Measurements from ENCODE around the gene GPR52. TPM values are rescaled to one million over a fixed set of nuclear protein-coding genes. Genes with fewer than 3 reads are reported as not detected.

The GPR52 gene
- total RNA-seq, 4 donors from 2014 or later, result 2.2 to 5.0 (median 2.7) TPM; not detected in 1

- TF ChIP-seq POLR2A (IDR thresholded peaks at IDR 0.05) (no peak), EP300 (IDR thresholded peaks at IDR 0.05) (no peak)
- TF ChIP-seq, protein P1, sequence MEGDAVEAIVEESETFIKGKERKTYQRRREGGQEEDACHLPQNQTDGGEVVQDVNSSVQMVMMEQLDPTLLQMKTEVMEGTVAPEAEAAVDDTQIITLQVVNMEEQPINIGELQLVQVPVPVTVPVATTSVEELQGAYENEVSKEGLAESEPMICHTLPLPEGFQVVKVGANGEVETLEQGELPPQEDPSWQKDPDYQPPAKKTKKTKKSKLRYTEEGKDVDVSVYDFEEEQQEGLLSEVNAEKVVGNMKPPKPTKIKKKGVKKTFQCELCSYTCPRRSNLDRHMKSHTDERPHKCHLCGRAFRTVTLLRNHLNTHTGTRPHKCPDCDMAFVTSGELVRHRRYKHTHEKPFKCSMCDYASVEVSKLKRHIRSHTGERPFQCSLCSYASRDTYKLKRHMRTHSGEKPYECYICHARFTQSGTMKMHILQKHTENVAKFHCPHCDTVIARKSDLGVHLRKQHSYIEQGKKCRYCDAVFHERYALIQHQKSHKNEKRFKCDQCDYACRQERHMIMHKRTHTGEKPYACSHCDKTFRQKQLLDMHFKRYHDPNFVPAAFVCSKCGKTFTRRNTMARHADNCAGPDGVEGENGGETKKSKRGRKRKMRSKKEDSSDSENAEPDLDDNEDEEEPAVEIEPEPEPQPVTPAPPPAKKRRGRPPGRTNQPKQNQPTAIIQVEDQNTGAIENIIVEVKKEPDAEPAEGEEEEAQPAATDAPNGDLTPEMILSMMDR (IDR thresholded peaks at IDR 0.05), result no peak
- Histone ChIP-seq H3K36me3 (no peaks in the 10 kb centered on the region), H3K4me3 (no peak overlapping the region), H3K4me1 (peaks cover 0 to 10% (median 0%) of the 10 kb centered on the region in 4 donors), H3K27ac (no peak overlapping the region), H3K9me3 (no peaks in the 10 kb centered on the region), H3K27me3 (no peaks in the 10 kb centered on the region)
- DNase-seq (ENCODE audit: low spot score in 2 of 2), result no peak
- WGBS, 2 donors, result 89 to 90% methylated on average over 6 of the region's 6 CpGs
Observed at GRCh38 chr1:174451408-174451807, 3.6 kb downstream of the GPR52 start.

DNA sequence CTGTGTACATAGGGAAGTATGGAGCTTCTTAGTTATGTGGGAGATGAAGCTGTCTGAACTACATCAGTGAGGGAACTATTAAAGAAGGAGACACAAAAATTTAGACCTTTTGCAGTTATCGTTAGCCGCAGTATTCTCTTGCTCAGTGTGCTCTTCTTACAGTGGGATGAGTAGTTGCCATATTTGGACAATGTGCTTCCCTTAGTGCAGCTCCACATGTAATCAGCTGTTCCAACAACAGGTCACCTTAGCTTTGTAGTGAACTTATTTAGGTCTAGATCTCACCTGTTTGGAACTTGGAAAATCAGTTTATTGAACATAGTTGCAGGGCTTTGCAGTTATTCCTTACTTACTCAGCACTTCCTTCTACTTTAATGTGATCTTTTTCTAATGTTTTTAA, 18.1 kb downstream of the GPR52 start:
- DNase-seq (ENCODE audit: low spot score in 2 of 2), result no peak
- Histone ChIP-seq H3K4me3 (no peak overlapping the region), H3K4me1 (no peaks in the 10 kb centered on the region), H3K36me3 (no peaks in the 10 kb centered on the region), H3K27ac (no peak overlapping the region), H3K9me3 (no peaks in the 10 kb centered on the region), H3K27me3 (no peaks in the 10 kb centered on the region)
- TF ChIP-seq, protein P1 (IDR thresholded peaks at IDR 0.05), result no peak
- no peak for TF ChIP-seq POLR2A (IDR thresholded peaks at IDR 0.05)
- no peak for TF ChIP-seq EP300 (IDR thresholded peaks at IDR 0.05)
- 95 to 96% methylated on average over 2 of the region's 2 CpGs for WGBS, 2 donors

GRCh38 chr1:174466607-174467006, 18.8 kb downstream of the GPR52 start:
- TF ChIP-seq, protein P1 (IDR thresholded peaks at IDR 0.05), result no peak
- no peak for TF ChIP-seq EP300 (IDR thresholded peaks at IDR 0.05)
- no peak for TF ChIP-seq POLR2A (IDR thresholded peaks at IDR 0.05)
- WGBS, 2 donors, result 94 to 97% methylated on average over 8 of the region's 8 CpGs

GRCh38 chr1:174469052-174469451, 21.3 kb downstream of the GPR52 start:
- H3K27me3 ChIP-seq, result no peaks in the 10 kb centered on the region
- H3K4me3 ChIP-seq, result no peak overlapping the region
- 76 to 81% methylated on average over 2 of the region's 2 CpGs for WGBS, 2 donors
- no peaks in the 10 kb centered on the region for H3K9me3 ChIP-seq
- TF ChIP-seq, protein P1 (IDR thresholded peaks at IDR 0.05), result no peak
- TF ChIP-seq EP300 (IDR thresholded peaks at IDR 0.05) (no peak), POLR2A (IDR thresholded peaks at IDR 0.05) (no peak)
- no peaks in the 10 kb centered on the region for H3K4me1 ChIP-seq
- H3K27ac ChIP-seq, result no peak overlapping the region
- DNase-seq (ENCODE audit: low spot score in 2 of 2), result no peak
- no peaks in the 10 kb centered on the region for H3K36me3 ChIP-seq

More at GRCh38 chr1:174466607-174467006, 18.8 kb downstream of the GPR52 start:
- Histone ChIP-seq H3K27ac (no peak overlapping the region), H3K4me3 (no peak overlapping the region), H3K4me1 (no peaks in the 10 kb centered on the region), H3K9me3 (no peaks in the 10 kb centered on the region), H3K27me3 (no peaks in the 10 kb centered on the region), H3K36me3 (no peaks in the 10 kb centered on the region)
- no peak for DNase-seq (ENCODE audit: low spot score in 2 of 2)

DNA sequence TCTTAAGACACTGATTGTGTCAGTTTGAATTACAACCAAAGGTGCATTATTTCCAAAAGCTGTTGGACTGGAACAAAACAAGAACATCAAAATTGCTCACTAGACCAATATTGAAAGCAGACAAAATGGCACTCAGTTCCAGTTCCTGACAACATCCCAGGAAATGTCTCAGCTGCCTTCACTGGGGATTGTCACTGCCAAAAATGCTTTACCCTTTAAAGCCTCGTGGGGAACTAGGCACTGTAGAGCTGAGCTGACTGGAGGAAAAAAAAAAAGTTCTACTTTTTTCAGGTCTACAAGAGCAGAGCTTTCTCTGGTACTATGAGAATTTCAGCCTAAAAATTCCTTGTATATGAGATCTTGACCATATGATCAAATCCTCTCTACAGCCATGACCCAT, 21.9 kb downstream of the GPR52 start:
- no peaks in the 10 kb centered on the region for H3K4me1 ChIP-seq
- TF ChIP-seq, protein P1 (IDR thresholded peaks at IDR 0.05), result no peak
- TF ChIP-seq EP300 (IDR thresholded peaks at IDR 0.05) (no peak), POLR2A (IDR thresholded peaks at IDR 0.05) (no peak)
- no peak for DNase-seq (ENCODE audit: low spot score in 2 of 2)
- H3K4me3 ChIP-seq, result no peak overlapping the region
- no peaks in the 10 kb centered on the region for H3K36me3 ChIP-seq
- H3K27me3 ChIP-seq, result no peaks in the 10 kb centered on the region
- no peak overlapping the region for H3K27ac ChIP-seq
- H3K9me3 ChIP-seq, result no peaks in the 10 kb centered on the region
- 19 to 29% methylated on average over 1 of the region's 1 CpG for WGBS, 2 donors
